ENCODE results near the gene TMEM151B.
"Not testable (repeated sequence)": the region's sequence is repeated elsewhere in the genome, so short reads cannot be mapped to it uniquely, and the experiment has no call there.

The TMEM151B gene

GRCh38 chr6:44228433-44228832 lies 41.8 kb upstream of the TMEM151B start:
- H3K4me3 ChIP-seq (ENCODE audit: low read length) = no peak overlapping the region
- TF ChIP-seq, protein P1, sequence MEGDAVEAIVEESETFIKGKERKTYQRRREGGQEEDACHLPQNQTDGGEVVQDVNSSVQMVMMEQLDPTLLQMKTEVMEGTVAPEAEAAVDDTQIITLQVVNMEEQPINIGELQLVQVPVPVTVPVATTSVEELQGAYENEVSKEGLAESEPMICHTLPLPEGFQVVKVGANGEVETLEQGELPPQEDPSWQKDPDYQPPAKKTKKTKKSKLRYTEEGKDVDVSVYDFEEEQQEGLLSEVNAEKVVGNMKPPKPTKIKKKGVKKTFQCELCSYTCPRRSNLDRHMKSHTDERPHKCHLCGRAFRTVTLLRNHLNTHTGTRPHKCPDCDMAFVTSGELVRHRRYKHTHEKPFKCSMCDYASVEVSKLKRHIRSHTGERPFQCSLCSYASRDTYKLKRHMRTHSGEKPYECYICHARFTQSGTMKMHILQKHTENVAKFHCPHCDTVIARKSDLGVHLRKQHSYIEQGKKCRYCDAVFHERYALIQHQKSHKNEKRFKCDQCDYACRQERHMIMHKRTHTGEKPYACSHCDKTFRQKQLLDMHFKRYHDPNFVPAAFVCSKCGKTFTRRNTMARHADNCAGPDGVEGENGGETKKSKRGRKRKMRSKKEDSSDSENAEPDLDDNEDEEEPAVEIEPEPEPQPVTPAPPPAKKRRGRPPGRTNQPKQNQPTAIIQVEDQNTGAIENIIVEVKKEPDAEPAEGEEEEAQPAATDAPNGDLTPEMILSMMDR (conservative IDR thresholded peaks at IDR 0.05; ENCODE audit: low read length) = no peak
- no peak for DNase-seq (ENCODE audit: low read depth)

GRCh38 chr6:44228836-44229235 lies 41.4 kb upstream of the TMEM151B start:
- DNase-seq (ENCODE audit: low read depth) = peak; percentile 51
- TF ChIP-seq, protein P1 (conservative IDR thresholded peaks at IDR 0.05; ENCODE audit: low read length) = no peak
- no peak overlapping the region for H3K4me3 ChIP-seq (ENCODE audit: low read length)

DNA sequence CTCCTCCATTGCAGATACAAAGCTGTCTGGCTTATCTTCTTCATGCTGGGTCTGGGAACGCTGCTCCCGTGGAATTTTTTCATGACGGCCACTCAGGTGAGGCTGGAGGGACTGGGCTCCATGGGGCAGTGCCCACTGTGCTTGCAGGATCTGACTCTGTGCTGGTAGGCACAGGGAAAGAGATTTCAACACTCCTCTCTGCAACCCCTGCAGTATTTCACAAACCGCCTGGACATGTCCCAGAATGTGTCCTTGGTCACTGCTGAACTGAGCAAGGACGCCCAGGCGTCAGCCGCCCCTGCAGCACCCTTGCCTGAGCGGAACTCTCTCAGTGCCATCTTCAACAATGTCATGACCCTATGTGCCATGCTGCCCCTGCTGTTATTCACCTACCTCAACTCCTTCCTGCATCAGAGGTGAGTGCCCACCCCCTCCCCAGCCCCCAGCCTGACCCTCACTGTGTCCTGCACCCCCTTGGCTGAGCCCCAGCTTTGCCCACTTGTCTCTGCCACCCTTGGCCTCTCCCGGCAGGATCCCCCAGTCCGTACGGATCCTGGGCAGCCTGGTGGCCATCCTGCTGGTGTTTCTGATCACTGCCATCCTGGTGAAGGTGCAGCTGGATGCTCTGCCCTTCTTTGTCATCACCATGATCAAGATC lies 40.7 kb upstream of the TMEM151B start:
- no peak for DNase-seq (ENCODE audit: low read depth)
- TF ChIP-seq, protein P1 (conservative IDR thresholded peaks at IDR 0.05; ENCODE audit: low read length) = no peak
- no peak overlapping the region for H3K4me3 ChIP-seq (ENCODE audit: low read length)

DNA sequence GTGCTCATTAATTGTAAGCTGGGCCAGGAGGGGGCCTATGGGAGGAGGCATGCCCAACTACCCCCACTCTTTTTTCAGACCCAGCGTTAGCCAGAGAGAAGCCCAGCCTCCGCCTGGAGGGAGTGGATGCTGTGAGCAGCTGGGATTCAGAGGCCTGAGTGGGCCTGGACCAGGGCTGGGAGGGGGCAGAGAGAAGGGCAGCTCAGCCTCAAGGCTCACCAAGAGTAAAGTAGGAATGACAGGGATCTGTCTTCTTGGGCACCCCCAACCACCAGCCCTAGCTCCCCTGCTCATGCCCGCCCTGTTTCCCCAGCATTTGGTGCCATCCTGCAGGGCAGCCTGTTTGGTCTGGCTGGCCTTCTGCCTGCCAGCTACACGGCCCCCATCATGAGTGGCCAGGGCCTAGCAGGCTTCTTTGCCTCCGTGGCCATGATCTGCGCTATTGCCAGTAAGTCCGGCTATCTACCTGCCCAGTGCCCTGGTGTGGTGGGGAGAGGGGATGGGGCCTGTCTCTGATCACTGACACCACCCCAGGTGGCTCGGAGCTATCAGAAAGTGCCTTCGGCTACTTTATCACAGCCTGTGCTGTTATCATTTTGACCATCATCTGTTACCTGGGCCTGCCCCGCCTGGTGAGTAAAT lies 40.1 kb upstream of the TMEM151B start:
- no peak for DNase-seq (ENCODE audit: low read depth)
- TF ChIP-seq, protein P1 (conservative IDR thresholded peaks at IDR 0.05; ENCODE audit: low read length) = no peak
- no peak overlapping the region for H3K4me3 ChIP-seq (ENCODE audit: low read length)

DNA sequence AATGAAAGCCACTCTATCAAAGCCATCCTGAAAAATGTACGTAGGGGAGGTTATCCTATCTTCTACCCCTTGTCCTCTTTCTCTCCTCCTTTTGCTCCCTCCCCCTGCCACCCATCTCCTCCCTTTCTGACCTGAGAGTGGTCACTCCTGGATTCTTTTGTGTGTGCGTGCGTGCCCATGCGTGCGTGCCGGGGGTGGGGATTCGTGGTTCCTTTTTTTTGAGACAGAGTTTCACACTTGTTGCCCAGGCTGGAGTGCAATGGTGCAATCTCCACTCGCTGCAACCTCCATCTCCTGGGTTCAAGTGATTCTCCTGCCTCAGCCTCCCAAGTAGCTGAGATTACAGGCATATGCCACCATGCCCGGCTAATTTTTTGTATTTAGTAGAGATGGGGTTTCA lies 38.8 kb upstream of the TMEM151B start:
- DNase-seq (ENCODE audit: low read depth); H3K4me3 ChIP-seq (ENCODE audit: low read length): not testable (repeated sequence)

DNA sequence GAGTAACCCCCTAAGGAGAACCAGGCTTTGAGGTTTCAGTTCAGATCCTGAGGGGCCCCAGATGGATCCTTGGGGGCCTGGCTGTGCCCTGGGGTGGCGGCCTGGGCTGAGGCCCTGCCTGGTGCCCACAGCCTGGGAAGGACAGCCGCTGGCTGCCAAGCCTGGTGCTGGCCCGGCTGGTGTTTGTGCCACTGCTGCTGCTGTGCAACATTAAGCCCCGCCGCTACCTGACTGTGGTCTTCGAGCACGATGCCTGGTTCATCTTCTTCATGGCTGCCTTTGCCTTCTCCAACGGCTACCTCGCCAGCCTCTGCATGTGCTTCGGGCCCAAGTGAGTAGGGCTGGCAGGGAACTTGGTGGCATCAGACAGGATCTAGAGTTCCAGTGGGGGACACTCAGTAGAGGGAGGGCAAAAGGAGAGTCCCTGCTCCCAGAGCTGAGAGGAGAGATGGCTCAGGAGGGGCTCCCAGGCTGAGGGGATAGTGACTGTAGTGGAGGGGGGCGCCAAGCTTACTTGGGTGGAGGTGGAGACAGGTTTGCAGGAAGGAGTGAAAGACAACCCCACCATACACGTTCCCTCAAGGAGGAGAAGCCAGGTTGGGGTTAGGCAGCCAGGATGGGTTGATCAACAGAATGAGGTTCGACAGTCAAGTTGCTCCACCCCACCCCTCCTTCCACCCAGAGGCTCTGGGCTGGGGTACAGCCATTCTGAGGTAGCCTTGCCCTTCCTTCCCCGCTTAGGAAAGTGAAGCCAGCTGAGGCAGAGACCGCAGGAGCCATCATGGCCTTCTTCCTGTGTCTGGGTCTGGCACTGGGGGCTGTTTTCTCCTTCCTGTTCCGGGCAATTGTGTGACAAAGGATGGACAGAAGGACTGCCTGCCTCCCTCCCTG lies 37.3 kb upstream of the TMEM151B start:
- H3K4me3 ChIP-seq (ENCODE audit: low read length) = no peak overlapping the region
- TF ChIP-seq, protein P1 (conservative IDR thresholded peaks at IDR 0.05; ENCODE audit: low read length) = no peak
- no peak for DNase-seq (ENCODE audit: low read depth)

- no peak for DNase-seq (ENCODE audit: low read depth)
- no peak overlapping the region for H3K4me3 ChIP-seq (ENCODE audit: low read length)
- TF ChIP-seq, protein P1 (conservative IDR thresholded peaks at IDR 0.05; ENCODE audit: low read length) = no peak
Measured at GRCh38 chr6:44233567-44234100, 36.6 kb upstream of the TMEM151B start.
